OCI-LY1 (cell line): Measurements from ENCODE around the gene CEP250.

ENCODE experiments used
- H2AFZ ChIP-seq: fragments of 200-600 bp; sonication (generic), shearing (Covaris generic); 2 replicates; pipeline ENCODE4 v1.6.0; 2014; ENCODE audit warnings: antibody characterized with exemption, mild to moderate bottlenecking, low read length
- H3F3A ChIP-seq: fragments of 200-600 bp; sonication (generic), shearing (Covaris generic); 2 replicates; pipeline ENCODE4 v1.6.0; 2014; ENCODE audit warnings: mild to moderate bottlenecking, antibody characterized with exemption, low read length, moderate library complexity; ENCODE audit not compliant: insufficient read depth
- H3K27ac ChIP-seq: fragments of 200-600 bp; sonication (generic); 2 replicates; pipeline ENCODE4 v1.5.1; 2014; ENCODE audit warnings: low read length, mixed run types, mild to moderate bottlenecking, low read depth; ENCODE audit not compliant: poor library complexity, severe bottlenecking
- H3K27me3 ChIP-seq: fragments of 200-600 bp; sonication (generic); 2 replicates; pipeline ENCODE4 v1.6.0; 2014; ENCODE audit warnings: antibody characterized with exemption, mild to moderate bottlenecking, low read length, moderate library complexity; ENCODE audit not compliant: insufficient read depth
- H3K36me3 ChIP-seq: fragments of 200-600 bp; sonication (generic); 2 replicates; pipeline ENCODE4 v1.6.1; 2014; ENCODE audit warnings: mild to moderate bottlenecking, antibody characterized with exemption, low read length, moderate library complexity, mixed read lengths; ENCODE audit not compliant: insufficient read depth
- H3K4me1 ChIP-seq: fragments of 200-600 bp; sonication (generic); 2 replicates; pipeline ENCODE4 v1.5.1; 2014; ENCODE audit warnings: mild to moderate bottlenecking, low read length, moderate library complexity; ENCODE audit not compliant: insufficient read depth, severe bottlenecking
- H3K4me2 ChIP-seq: fragments of 200-600 bp; sonication (generic), shearing (Covaris generic); 2 replicates; pipeline ENCODE4 v1.6.1; 2014; ENCODE audit warnings: low read length
- H3K4me3 ChIP-seq: fragments of 200-600 bp; sonication (generic); 2 replicates; pipeline ENCODE4 v1.5.1; 2014; ENCODE audit warnings: low read length, low read depth, mild to moderate bottlenecking, mixed read lengths; ENCODE audit not compliant: poor library complexity, severe bottlenecking
- H3K79me2 ChIP-seq: fragments of 200-600 bp; shearing (Covaris generic); 2 replicates; pipeline ENCODE4 v1.6.1; 2016; ENCODE audit warnings: mixed run types, low read length, mixed read lengths; ENCODE audit not compliant: insufficient read depth
- H3K9ac ChIP-seq: fragments of 200-600 bp; sonication (generic), shearing (Covaris generic); 2 replicates; pipeline ENCODE4 v1.6.1; 2014; ENCODE audit warnings: mild to moderate bottlenecking, low read length, mixed read lengths
- H3K9me2 ChIP-seq: fragments of 200-600 bp; sonication (generic), shearing (Covaris generic); 2 replicates; pipeline ENCODE4 v1.6.1; 2014; ENCODE audit warnings: low read depth, mild to moderate bottlenecking, low read length, mixed read lengths
- H3K9me3 ChIP-seq: fragments of 200-600 bp; shearing (Covaris generic); 2 replicates; pipeline ENCODE4 v1.6.1; 2014; ENCODE audit warnings: low read length, mixed read lengths
- H4K20me1 ChIP-seq: fragments of 200-600 bp; sonication (generic), shearing (Covaris generic); 2 replicates; pipeline ENCODE4 v1.6.0; 2016; ENCODE audit warnings: mild to moderate bottlenecking, low read length; ENCODE audit not compliant: insufficient read depth
- EZH2 ChIP-seq: fragments of 200-600 bp; sonication (generic), shearing (Covaris generic); IDR thresholded peaks from 2 replicates; pipeline ENCODE4 v1.8.0; 2017; ENCODE audit warnings: borderline replicate concordance, mixed run types, mild to moderate bottlenecking, antibody characterized with exemption, low read length, moderate library complexity, mixed read lengths
- TF ChIP-seq, protein P1 (sequence below): fragments of 200-600 bp; sonication (generic), shearing (Covaris generic); IDR thresholded peaks from 2 replicates; pipeline ENCODE4 v1.5.1; 2017; ENCODE audit warnings: mild to moderate bottlenecking, antibody characterized with exemption, low read length, moderate library complexity, mixed read lengths

CEP250 gene

DNA sequence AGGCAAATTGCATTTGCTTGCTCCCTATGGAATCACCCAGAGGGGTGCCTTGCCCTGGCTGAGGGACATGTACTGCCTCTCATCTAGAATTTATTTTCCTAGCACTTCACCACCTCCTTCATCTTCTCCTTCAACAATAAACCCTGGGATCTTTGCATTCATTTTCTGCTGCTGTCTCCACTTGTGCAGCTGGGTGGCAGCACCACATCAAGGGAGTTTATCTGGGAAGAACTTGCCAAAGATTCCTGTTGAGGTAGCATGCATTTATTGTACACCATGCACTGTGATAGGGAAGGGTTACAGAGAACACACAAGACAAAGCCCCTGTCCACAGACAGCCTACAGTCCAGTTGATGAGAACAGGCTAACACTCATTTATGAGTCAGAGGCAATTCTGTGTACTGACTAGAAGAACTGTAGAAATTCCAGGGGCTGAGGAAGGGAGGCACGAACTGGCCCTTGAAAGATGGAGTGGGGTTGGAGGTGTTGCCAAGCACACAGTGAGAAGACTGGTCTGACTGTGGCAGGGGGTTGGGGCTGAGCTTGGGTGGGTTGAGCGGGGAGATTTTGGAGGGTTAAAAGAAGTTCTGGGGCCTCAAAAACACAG is 56.5 kb downstream of the CEP250 start:
- H3K27ac ChIP-seq = no peak overlapping the region
- TF ChIP-seq, protein P1, sequence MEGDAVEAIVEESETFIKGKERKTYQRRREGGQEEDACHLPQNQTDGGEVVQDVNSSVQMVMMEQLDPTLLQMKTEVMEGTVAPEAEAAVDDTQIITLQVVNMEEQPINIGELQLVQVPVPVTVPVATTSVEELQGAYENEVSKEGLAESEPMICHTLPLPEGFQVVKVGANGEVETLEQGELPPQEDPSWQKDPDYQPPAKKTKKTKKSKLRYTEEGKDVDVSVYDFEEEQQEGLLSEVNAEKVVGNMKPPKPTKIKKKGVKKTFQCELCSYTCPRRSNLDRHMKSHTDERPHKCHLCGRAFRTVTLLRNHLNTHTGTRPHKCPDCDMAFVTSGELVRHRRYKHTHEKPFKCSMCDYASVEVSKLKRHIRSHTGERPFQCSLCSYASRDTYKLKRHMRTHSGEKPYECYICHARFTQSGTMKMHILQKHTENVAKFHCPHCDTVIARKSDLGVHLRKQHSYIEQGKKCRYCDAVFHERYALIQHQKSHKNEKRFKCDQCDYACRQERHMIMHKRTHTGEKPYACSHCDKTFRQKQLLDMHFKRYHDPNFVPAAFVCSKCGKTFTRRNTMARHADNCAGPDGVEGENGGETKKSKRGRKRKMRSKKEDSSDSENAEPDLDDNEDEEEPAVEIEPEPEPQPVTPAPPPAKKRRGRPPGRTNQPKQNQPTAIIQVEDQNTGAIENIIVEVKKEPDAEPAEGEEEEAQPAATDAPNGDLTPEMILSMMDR = peak; percentile 82
- TF ChIP-seq EZH2 = no peak
- peaks cover 64% of the 10 kb centered on the region for H3K36me3 ChIP-seq

DNA sequence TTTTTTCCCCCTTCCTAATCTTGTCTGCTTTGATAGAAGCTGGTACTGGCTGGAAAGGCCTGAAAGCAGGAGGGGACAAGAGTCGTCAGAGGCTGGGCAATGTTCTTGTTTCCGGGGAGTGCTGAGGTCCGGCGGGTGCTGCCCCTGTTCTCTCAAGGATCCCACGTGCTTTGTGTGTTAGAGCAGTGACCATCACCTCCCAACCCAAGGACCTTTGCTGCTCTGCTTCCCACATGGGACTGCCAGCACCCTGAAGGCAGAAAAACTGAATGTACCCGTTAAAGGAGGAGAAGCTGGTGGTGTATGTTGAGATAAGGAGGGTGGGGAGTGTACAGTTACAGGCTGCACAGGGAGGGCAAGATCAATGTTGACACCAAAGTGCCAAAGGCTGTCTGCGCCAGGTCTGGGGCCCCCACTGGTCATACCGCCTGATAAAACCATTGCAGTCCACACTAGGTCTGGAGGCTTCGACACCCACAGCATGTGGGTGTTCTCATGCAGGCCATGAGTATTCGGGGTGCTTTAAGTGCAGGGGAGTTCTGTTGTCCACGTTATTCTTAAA is 59.1 kb downstream of the CEP250 start:
- H3K4me1 ChIP-seq = peaks cover 3% of the 10 kb centered on the region
- no peaks in the 10 kb centered on the region for H4K20me1 ChIP-seq
- H3K27me3 ChIP-seq = no peaks in the 10 kb centered on the region
- no peak overlapping the region for H3K27ac ChIP-seq
- H3K9me2 ChIP-seq = no peaks in the 10 kb centered on the region
- no peaks in the 10 kb centered on the region for H3K79me2 ChIP-seq
- H3K9me3 ChIP-seq = no peaks in the 10 kb centered on the region
- no peak overlapping the region for H3K4me2 ChIP-seq
- H3K36me3 ChIP-seq = peaks cover 40% of the 10 kb centered on the region
- H3K4me3 ChIP-seq = no peak overlapping the region
- H3K9ac ChIP-seq = no peak overlapping the region
- H2AFZ ChIP-seq = no peak overlapping the region
- H3F3A ChIP-seq = no peaks in the 10 kb centered on the region
- TF ChIP-seq, protein P1 = no peak
- TF ChIP-seq EZH2 = no peak

More for the DNA sequence above, 56.5 kb downstream of the CEP250 start:
- Histone ChIP-seq H3K4me2 (no peak overlapping the region), H3F3A (no peaks in the 10 kb centered on the region), H2AFZ (no peak overlapping the region), H3K79me2 (no peaks in the 10 kb centered on the region), H3K4me3 (no peak overlapping the region), H3K9ac (no peak overlapping the region), H3K4me1 (no peaks in the 10 kb centered on the region), H3K9me2 (no peaks in the 10 kb centered on the region), H3K9me3 (no peaks in the 10 kb centered on the region), H3K27me3 (no peaks in the 10 kb centered on the region), H4K20me1 (no peaks in the 10 kb centered on the region)

DNA sequence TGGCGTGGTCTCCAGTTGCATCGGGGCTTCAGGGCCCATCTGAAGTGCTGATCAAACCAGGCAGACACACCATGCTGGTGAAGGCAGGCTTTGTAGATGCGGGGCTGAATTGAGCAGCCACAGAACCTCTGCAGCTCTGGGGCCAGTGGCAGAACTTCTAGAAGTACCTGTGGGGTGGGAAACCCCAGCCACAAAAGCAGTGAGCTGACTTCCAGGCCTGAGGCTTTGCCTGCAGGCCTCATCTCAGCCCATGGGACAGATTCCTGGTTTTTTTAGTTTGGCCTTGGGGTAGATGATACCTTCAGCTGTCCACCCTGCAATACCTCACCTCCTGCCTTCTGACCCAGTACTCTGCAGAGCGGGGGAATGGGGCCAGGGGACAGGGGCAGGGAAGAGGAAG is 59.9 kb downstream of the CEP250 start:
- no peak overlapping the region for H3K27ac ChIP-seq
- no peaks in the 10 kb centered on the region for H4K20me1 ChIP-seq
- H3K9ac ChIP-seq = no peak overlapping the region
- H3K9me2 ChIP-seq = no peaks in the 10 kb centered on the region
- no peaks in the 10 kb centered on the region for H3F3A ChIP-seq
- no peaks in the 10 kb centered on the region for H3K79me2 ChIP-seq
- peaks cover 31% of the 10 kb centered on the region for H3K36me3 ChIP-seq
- no peak overlapping the region for H3K4me3 ChIP-seq
- no peaks in the 10 kb centered on the region for H3K9me3 ChIP-seq
- H2AFZ ChIP-seq = no peak overlapping the region
- no peak overlapping the region for H3K4me2 ChIP-seq
- H3K4me1 ChIP-seq = peaks cover 3% of the 10 kb centered on the region
- H3K27me3 ChIP-seq = no peaks in the 10 kb centered on the region
- no peak for TF ChIP-seq EZH2
- TF ChIP-seq, protein P1 = no peak
